Mesenchymal stem cell (in vitro differentiated cells and primary cell): ENCODE measurements around the gene HOXD9.

Experiments
- small RNA-seq: library from polyadenylated mRNA; stranded (forward); fragments of <200 nt; extraction: miRNeasy Mini kit (QIAGEN cat#:217004); gene quantifications from one replicate; pipeline ENCODE3, GENCODE V24; 2013; ENCODE audit warnings: low read depth

Gene HOXD9

Small RNA genes within 50 kb of the gene (small RNA-seq; reads per million reads assigned to genes)
- 3,067 reads per million, percentile 99 among the genes with 10 or more reads in this experiment for gene MIR10B
